Stimulated activated CD4-positive, alpha-beta T cell treated with anti-CD3 and anti-CD28 coated beads, TNF-alpha, amount 100 ng/mL, for 48 hours (primary cell): ENCODE data around the gene MICAL3.

Source experiments
- DNase-seq, 3 donors: peaks; one replicate each; pipeline ENCODE4 v3.0.0-alpha.2; 2020; ENCODE audit warnings: low read depth in 3 of 3

The MICAL3 gene

DNA sequence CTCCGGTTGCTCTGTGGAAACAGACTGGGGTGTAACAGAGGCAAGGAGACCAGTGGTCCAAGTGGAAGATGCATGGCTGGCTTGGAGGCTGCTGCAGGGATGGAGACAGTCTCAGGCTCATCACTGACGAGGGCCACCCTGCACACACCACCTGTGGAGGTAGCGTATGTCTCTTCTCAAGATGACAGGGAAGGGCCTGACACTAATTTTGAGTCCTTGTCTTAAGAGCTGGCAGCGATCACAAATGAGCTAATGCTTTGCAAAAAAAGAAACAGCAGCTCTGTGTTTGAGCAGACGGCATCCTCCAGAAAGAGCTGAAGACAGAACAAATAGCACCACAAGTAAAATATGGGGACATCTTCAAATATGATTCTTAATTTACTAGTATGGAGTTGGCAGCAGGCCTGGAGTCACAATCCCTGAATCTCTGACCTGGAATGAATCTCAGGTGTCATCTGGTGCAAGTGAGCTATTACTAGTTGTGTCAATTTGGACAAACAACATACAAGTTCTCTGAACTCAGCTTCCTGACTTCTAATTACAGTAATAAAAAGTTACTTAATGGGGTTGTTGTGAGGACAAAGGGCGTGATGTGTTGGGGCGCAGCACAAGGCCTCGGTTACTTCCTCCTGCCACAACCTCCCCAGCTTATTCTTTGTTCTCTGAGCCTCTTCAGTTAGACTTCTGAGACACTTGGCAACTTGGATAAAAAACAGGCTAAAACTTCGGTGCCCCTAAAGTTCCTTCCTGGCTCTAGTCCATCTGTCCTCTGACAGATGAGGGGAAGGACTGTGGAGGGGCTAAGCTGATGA lies 154.9 kb downstream of the MICAL3 start:
- DNase-seq, result no peak

DNA sequence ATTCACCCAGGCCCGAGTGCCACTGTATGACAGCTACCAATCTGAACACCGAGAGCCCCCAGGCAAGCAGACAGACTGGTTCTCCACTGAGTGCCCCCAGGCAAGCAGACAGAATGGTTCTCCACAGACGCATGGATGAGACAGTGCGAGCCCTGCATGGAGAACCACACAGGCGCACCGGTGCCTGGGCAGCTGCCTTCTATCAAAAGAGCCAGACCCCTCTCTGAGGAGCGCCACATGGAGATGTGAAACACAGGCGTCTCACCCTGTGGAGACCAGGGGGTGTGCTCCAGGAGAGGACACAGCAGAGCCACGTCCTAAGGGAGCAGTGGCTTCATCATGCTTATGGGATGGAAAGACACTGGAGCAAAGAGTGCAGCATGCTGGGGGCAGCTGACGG lies 155.6 kb downstream of the MICAL3 start:
- DNase-seq, result no peak

DNA sequence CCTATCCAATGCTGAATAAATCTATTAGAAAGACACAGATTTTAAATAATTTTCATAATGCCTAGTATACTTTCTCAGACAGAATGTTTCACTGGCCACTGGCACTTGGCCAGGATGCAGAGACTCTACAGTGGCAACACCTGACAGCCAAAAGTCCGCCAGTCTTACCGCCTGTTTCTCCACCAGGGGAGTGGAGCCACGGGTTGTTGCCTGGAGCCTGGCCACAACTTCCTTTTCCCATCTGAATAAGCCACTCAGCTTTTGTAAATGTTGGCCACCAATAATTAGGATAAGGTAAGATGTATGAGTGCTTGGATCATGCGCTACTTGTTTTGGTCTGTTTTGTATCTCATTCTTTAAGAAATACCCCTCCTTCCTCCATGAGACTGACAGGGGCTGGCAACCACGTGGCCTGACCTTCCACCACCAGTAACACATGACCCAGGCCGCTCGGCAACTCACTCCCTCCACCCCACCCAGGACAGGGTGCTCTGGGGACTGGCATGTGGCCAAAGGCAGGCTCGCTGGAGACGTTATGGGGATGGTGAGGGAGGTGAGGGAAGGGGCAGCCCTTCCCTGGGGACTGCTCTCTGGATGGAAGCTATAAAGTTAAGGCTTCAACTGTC lies 157.1 kb downstream of the MICAL3 start:
- no peak for DNase-seq

DNA sequence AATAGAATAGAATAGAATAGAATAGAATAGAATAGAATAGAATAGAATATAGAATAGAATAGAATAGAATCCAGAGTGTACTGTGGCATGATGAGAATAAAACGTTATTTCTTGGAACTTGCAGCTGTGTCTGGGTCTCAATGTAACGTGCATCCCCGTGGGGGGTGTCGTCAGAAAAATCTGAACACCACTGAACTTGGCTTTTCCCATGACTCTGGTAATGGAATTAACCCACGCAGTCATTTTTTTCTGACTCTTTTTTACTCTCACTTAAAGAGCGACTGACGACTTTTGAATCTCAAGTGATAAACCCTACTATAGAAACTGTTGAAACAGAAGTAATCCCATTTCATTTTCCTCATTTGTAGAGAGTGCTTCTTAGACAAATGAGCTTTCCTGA lies 157.7 kb downstream of the MICAL3 start:
- no peak for DNase-seq

DNA sequence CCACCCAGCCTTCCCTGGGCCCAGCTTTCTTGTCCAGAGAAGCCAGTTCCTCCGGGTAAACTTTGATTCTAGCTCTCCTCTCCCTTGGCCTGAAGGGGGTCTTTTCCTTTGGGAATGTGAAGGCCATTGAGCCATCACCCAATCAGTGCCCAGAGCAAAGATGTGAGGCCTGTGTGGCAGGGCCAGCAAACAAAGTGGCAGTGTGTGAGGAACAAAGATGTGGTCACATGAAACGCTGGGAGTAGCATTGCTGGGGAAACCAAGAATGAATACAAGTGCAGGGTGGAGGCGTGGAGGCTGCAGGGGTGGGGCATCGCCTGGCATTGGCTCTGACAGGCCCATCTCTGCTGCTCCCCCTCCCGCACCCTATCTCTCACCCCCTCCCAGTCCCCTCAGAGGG lies 158.2 kb downstream of the MICAL3 start:
- DNase-seq, result no peak

DNA sequence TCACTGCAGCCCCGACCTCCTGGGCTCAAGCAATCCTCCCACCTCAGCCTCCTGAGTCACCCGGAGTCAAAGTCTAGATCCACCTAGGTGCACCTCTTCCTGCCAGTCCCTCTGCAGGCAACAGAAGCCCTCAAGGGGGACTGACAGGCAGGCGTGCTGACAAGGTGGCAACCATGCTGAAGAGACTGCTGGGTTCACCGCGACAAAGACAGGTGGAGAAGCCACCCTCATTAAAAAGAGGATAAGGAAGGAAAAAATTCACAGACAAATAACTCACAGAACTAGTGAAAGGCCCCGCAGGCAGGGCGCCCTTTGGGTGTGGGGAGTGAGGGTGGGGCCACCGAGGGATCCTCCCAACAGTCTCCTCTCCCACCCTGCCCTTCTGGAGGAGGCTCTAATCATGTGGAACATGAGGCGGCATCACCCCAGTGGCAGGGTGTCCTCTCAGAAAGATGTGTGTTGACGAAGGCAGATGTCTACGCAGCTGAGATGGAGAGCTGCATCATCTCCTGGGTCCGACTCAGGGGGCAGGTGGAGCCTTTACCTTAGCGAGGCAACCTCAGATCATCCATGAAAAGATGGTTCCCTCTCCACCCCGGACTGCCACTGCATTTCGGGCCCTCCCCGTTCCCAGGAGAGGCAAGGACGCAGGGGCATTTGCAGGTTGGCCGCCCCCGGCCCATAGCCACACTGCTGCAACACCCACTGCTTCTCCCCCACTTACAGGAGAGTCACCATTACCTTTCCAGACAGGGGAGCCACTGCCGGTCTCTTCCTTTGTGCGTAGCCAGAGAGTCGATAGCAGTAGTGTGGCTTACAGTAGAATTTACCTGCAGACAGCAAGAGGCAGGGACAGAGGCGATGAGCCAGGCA lies 158.9 kb downstream of the MICAL3 start:
- DNase-seq, result no peak

DNA sequence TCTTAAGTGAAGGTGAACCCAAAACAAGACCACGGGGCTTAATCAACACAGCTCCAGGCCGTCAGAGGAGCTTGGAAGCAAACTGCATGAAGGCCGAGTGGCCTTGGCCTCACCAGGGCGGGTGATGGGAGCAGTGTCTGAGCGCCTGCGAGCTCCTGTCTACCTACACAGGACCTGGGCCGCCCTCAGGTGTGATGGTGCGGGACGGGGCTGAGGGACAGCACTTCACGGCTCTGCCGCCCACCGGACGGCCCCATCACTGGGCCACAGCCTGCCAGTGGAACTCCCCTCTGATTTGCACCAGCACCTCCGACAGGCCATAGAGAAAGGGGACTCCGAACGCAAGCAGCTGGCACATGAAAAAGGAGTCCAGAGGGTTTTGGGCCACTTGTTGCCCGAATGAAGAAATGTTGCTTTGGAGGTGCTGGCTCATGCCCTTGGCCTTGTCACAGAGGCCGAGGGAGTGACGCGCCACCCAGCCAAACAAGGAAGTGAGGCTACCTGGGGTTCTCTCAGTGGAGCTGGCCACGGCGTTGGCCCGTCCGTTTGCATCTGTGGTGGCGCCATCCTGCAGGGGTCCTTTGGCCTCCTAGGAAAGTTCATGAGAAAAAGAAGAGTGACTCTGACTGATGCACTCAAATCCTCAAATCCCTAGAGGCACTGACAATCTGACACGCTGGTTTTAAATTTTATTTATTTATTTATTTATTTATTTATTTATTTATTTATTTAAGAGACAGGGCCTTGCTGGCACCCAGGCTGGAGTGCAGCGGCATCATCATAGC lies 159.8 kb downstream of the MICAL3 start:
- DNase-seq, result no peak

DNA sequence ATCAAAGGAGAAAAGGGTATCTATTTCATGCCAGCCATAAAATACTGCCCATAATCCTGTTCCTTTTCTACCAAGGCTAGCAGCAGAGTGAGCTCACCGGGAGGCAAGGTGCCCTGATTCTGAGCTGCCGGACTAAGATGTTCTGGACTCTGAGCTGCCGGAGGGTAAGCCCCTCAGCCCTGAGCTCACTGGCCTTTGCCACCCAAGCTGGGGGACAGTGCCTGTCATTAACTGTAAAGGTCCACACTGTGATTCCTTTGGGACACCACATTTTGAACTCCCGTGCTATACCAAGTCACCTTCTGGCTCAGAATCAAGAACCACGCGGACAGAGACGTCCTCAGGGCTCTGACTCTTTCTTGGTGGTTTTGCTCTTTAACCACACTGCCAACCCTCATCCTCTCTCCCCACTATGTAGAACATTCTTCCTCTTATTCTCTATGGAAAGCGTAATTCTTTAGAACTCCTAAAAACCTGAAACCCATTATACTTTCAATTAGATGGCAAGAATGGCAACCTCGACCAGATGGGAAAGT lies 161.6 kb downstream of the MICAL3 start:
- DNase-seq, result no peak

DNA sequence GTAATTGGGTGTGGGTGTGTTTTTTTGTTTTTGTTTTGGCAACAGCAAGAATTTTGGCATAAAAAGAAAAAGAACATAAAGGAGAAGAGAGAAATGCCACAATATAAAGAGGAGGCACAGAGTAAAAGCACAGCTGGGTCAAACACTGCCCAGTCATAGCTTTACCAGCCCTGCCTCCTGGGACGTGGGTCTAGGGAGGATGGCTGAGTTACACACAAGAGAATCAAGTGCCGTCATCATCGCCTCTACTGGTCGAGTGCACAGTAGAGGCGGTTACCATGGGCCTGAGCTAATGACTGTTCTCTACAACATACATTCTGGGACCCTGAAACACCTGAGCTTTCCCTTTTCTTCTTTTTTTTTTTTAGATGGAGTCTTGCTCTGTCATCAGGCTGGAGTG lies 162.5 kb downstream of the MICAL3 start:
- DNase-seq, result no peak

DNA sequence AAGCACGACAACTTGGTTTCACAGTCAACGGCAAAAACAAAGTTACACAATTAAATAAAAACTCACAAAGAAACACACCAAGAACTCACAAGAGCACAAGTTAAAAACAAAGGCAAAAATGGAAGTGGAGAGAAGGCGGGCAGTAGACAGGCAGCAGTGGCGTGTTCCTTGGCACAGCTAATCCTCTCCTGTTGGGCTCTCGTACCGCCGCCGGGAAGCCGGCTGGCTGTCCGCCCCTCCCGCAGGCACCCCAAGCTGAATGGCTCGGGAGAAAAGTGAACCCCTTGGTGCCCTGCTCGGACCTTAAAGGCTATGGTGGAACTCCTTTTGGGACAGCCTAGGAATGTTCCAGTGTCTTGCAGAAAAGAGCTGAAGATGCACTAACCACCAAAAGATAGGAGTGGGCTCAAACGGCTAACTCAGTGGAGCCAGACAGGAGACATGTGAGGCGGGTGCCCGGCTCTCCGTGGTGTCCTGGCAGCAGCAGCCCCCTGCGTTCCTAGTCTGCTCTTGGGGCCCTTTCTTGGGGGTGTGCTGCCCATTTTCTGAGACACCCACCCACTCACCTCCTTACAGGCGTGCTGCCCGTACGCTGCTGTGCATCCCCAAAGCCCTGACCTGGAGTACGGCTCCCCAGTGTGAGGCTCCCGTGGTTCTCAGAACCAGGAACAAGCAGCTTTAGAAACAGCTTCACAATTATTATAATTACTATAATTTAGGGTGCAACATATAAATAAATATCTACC lies 164.0 kb downstream of the MICAL3 start:
- DNase-seq, result no peak

DNA sequence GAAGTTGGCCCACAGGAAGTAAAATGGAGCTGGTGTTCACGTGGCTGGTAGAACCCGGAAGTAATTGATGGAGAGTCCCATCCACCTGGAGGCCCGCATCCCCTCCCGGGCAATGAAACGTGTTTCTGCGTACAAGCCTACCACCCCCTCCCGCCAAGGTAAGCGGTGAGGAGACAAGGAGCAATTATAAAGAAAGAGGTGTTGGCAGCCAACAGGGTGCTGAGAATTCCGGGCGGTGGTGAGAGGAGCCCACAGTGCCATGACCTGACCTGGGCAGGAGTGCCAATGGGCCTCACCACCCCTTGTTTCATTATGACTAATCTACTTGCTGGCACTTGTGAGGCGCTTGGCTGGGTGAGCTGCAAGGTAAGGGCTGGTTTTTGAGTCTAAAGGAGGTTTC lies 166.3 kb downstream of the MICAL3 start:
- DNase-seq, result no peak

DNA sequence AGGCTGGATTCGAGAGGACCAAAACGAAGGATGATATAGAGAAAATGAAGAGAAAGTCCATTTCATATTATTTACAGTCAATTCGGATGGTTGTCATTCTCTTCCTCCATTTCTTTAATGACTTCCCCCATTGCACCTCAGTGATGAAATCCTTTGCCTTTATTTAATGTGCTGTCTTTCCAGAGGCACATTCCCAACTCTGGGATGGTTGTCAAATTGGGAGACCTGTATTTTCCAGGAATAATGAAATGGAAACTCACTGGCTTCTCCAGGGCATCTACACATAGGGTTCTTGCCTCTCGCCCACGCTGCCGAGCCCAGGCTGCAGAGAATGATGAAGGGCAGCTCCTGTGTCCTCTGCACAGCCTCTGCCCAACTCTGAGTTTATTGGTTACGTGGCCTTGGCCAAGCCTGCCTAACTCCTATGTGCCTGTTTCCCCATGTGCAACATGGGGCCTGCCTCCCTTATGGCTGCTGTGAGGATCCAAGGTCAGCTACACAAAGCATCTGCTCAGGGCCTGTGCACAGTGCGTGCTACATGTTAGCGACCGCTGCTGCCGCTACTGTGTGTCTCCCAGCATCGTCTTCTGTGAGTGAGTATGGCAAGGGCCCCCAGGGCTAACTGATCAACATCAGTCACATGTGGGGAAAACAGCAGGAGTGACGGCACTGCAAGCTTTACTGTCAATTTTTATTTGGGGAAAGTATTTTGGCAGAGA lies 168.6 kb downstream of the MICAL3 start:
- DNase-seq, result no peak

DNA sequence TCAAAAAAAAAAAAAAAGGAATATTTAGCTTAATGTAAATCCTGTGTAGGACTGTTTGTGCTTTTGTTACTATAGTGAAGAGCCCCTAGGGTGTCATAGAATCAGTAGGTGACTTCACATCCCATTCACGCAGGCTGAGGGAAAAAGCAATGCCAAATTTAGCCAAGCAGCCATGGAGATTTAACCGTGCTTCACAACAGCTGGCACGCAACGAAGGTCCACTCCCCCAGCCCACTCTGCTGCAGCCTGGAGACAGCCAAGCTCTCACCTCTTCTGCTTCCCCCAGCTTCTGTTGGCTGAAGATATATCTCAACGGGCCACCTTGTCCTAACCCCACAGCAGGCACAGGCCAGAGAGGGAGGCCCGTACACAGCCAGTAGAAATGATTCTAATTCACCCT lies 171.3 kb downstream of the MICAL3 start:
- no peak for DNase-seq

DNA sequence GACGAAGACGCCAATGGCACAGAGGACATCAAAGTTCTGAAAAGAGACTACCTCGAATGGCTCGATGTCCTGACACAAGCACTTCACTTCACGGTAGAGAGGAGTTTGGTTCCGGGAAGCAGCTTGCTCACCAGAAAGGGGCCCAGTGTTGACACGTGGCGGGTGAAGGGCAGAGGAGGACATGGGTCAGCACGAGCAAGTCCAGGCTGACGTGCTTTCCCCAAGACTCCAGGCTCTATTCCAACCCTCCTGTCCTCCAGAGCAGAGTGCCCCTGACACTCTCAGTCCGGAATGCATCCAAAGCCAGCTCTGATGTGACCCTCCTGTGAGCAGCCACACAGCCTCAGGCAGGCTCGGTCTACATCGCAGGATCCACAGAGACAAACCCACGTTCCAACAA lies 172.6 kb downstream of the MICAL3 start:
- DNase-seq, result no peak

DNA sequence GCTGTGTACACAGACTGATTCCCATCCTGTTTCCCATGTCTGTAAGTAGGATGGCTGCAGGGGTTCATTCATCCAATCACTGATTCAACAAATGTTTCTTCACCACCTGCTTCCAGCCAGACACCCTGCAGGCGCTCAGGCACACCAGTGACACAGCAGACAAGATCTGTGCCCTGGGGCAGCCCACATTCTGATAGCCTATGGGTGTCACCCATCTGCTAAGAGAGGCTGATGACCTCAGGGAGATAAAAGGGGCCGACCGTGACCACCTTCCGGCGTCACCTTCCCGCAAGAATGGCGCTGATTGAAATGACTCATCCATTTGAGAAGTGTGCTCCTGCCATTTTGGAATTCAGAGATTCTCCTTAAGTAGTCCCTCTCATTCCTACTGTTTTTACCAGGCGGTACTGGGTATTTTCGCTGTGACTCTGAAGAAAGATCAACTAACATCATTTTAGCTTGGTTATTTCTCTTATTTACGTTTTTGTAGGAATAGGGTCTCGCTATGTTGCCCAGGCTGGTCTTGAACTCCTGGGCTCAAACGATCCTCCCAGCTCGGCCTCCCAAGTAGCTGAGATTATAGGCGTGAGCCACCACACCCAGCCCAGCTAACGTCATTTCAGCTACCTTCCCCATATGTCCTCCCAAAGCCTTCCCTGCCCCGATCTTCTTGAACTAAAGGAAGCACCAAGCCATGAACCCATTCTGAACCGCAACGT lies 176.8 kb downstream of the MICAL3 start:
- DNase-seq, result no peak

DNA sequence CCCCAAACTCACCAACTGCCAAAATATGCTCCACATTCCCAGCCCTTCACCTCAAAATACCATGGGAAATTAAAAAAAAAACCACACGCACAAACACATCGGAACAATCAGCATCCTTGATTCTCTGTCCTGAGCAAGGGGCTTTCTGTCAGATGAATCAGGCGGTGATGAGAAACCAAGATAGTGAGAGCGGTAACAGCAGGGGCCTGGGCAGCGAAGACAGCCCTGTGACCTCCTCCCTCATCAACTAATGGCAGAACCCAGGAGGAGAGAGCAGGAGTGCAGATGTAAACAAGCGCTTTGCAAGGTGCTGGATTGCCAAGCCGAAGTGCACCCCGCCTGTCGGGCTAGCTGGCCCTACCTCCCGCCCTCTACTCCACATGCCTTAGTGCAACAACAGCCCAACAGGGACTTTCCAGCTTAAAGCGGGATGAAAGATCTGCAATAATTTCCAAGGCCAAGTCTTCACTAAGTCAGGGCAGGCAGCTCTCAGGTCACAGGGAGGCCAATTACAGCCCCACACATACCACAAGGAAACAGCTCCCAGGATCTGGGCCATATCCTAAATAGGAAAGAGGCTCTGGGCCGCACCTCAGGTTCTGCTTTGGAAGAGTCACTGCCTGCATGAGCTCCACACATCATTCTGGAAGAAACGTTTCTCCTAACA lies 177.9 kb downstream of the MICAL3 start:
- no peak for DNase-seq

DNA sequence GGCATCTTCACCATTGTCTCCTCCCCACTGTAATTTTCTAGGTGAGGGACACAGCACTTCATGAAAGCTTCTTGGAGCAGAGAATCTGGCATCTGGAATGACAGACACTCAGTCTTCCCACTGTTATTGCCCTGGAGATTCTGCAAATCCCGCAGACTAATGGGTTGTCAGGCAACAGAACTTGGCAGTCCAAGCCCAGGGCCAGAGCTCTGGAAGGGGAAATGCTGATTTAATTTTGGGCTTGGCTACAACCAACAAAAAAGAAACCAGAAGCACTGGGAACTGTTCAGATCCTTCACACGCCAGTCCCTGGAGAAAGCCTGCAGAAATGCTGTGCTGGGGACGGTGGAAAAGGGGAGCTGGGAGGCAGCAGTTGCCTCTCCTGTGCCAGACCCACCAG lies 178.6 kb downstream of the MICAL3 start:
- no peak for DNase-seq

DNA sequence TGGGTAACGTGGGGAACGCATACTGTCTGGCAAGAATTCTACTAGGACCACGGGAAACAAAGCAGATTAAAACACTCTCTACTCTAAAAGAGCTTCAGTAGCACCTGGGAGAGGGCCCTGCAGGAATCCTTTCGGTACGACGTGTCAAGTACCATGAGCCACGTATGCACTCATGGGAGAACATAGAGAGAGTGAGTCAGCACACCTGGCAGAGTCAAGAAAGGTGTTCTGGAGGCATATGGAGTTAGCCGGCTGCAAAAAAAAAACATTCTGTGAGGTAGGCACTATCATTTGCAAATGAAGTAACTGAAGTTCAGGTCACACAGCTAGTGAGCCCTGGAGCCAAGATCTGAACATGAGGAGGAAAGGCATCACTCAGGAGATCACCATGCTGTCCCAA lies 179.0 kb downstream of the MICAL3 start:
- no peak for DNase-seq

DNA sequence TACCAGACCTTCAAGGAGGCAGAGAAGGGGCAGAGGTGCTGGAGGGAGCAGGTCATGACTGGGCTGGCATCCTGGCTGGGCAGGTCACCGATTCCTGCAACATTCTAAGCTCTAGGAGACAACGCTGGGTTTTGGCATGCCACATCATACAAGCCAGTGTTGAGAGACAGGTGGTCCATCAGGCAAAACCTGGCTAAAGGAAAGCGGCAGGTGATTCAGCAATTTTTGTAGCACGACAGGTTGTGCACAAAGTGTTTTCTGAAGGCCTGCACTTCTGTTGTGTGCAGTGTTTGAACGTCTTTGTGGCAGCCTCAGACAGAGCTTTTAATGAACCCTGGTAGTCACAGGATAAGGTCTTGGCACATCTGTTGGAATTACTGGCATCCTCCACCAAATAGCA lies 180.2 kb downstream of the MICAL3 start:
- DNase-seq, result no peak
